Measurements from ENCODE around the gene VDAC2.

Gene VDAC2

DNA sequence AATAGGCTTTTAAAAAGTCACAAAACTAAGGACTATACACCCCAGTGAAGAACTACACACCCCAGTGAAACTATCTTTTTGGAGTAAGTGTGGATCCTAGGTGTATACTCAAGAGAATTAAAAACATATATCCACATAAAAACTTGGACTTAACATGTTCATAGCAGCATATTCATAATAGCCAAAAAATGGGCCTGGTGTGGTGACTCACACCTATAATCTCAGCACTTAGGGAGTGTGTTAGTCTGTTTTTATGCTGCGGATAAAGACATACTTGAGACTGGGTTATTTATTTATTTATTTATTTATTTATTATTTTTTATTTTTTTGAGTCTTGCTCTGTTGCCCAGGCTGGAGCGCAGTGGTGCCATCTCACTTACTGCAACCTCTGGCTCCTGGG, 44.1 kb downstream of the VDAC2 start:
- DNase-seq, result no peak

DNA sequence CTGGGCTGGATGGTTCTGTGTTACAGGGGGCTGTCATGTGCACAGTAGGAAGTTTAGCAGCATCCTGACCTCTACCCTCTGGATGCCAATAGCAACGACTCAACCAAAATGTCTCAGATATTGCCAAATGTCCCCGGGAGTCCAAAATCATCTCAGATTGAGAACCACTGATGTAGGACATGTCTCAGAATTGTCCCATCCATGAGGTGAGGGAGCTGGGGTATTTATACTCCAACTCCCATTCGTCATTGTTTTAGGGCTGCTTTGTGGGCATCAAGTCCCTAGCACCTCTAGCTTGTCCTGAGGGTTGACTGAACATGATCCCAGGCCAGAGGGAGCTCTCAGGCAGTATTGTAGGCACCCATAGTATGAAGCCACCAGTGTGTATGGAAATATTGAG, 50.4 kb downstream of the VDAC2 start:
- no peak for DNase-seq

DNA sequence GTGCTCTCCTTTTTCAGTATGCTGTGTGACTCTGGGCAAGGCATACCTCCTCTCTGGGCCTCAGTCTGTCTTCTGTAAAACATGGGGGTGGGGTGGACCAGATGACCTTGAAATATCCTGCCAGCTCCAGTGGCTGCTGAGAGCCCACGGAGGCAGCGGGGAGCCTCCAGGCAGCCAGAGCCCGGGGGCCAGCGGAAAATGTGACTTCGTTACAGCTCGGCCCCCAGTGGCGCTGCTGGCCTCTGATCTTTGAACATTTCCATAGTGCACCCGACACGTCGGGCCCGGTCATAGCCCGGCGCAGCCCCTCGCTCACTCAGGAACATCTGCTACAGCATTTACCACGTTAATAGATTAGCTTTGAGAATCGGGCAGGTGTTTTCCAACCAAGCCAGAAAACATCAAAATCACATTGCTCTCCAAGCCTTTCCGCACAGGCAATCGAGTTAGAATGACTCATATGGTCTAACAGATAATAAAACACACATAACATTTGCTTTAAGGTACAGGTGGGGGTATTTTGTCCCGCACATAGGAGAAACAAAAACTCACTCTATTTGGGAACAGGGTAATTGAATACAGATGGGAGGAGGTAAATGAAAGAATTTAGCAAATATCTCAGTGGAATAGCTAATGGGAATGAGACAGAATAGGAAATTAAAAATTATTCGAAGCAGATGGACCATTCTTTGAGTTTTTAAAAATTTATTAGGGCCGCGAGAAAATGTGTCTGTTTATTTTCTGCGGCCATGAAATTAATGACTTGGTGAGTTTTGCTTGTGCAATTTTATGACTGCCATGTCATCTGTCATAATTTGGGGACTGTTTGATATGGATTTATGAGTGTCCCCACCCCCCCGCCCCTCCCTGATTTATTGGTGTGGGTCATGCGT, 51.5 kb downstream of the VDAC2 start:
- no peak for DNase-seq

DNA sequence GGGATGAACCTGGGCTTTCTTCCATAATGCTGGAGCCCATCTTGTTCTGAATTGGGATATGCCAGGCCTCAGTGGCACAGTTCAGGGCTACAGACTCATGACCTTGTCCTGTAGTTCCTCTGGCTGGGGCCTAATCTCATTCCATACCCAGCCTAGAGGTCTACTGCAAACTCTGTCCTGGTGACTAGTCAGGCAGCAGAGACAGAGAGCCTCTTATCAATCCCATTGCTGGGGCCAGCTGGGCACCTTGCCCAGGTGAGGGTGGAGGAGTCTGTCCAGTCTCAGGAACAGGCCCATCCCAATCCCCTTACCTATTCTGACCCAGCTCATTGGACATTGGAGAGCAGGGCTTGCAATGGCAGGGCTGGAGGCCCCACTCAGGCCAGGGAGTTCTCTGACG, 53.2 kb downstream of the VDAC2 start:
- DNase-seq, result no peak

DNA sequence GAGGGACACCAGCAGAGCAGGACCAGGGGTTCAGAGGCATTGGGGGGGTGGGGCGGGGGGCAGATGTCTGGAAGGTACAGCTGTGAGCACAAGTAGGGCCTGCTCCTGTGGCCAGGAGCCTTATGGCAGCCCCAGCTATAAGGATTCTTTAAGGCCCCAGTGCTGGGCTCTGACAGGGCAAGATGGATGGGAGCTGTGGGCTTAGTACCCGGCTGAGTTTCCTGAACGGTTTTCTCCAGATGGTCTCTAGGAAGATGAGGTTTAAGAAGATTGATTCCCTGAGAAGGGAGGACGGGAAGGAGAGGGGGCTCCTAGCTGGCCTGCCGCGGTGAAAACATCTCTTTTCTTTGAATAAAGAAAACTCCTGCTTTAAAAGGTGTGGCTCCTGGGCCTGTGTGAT, 55.3 kb downstream of the VDAC2 start:
- DNase-seq, result no peak

DNA sequence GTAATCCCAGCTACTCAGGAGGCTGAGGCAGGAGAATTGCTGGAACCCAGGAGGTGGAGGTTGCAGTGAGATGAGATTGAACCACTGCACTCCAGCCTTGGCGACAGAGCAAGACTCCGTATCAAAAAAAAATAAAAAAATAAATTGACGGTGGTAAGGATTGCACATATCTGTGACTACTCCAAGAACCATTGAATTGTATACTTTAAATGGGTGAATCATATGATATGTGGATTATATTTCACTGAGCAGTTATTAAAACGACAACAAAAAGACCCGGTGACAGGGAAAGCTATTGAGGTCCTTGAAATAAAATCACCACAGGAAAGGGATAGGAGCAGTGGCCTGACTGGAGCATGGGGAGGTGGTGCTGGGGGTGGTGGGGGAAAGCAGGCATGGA, 56.3 kb downstream of the VDAC2 start:
- DNase-seq, result no peak

DNA sequence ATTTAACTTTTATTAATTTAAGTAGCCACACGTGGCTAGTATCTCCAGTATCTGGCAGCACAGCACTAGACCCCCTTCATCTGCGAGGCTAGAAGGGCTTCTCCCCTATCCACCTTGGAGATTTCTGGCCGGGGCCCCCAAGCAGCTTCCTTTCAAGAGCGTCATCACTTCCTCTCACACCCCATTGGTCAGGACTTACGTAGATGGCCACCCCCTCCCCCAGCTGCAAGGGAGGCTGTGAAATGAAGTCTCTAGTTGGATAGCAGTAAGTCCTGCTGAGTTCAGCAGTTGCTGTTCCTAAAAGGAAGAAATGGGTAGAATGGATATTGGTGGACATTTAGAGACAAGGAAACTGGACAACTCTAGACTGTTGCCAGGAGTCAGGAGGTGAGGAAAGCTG, 59.0 kb downstream of the VDAC2 start:
- peak; percentile 6 for DNase-seq

DNA sequence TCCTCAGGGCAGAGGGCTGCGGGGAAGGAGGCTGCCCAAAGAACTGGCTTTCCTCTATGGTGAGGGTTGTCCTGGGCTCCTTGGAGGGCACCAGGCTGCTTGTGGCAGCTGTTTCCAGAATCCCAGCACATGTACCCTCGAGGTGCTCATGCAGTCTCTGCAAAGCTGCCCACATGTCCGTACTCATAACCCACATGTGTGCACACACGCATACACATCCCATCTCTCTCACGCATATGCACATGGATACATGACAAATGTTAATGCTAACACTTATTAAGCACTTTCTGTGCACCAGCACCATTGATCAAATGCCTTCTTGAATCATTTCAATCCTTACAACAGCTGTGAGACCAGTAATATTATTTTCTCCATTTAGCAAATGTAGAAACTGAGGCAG, 61.5 kb downstream of the VDAC2 start:
- DNase-seq, result no peak

DNA sequence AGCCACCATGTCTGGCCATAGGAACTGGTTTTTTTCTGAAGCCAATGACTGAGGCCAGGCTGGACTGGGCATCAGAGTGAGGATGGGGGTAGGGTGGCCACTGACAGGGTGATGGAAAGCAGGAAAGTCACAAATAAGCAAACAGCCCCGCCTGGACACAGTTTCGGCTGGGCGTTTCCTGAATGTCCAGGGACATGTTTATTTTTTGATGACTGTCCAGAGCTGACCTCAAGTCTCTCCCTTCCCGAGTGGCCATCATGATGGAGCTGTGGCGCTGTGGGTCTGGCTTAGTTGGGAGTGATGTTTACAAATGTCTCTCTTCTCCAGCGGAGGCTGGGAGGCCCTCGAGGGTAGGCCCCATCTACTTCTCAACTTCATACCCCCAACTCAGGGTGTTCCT, 62.3 kb downstream of the VDAC2 start:
- no peak for DNase-seq

DNA sequence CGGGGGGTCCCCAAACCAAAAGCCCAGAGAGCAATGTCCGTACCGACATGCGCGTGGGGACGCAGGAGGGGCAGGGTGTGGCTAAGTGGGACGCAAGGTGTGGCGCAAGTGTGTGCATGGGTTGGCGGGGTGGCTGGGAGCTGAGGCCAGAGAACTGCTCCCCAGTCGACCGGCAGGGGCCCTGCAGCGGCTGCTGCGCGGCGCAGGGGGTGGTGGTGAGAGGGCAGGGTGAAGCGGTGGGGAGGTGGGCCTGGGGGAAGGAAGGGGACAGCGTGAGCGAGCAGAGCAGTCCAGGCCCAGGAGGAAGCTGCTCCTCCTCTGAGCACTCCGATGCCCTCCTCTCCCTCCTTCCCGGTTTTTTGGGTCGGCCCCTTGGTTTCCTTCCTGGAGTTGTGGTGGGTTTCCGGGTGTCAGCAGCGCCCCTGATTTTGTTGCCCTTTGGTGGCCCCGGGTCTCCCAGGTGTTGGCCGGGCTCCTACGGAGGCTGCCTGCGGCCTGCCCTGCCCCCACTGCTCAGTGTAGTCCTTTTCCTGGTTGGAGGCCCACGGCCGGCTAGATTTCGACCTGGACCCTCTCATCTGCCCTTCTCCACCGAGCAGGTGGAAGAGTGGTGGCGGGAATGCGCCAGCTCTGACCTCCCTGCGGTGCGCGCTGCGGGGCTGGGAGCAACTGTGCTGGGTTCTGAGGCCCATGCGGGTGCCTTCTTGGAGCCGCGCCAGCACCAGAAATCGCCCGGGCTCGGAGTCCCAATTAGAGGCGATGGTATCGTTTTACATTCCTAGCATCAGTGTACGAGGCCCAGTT, 65.7 kb downstream of the VDAC2 start:
- no peak for DNase-seq

DNA sequence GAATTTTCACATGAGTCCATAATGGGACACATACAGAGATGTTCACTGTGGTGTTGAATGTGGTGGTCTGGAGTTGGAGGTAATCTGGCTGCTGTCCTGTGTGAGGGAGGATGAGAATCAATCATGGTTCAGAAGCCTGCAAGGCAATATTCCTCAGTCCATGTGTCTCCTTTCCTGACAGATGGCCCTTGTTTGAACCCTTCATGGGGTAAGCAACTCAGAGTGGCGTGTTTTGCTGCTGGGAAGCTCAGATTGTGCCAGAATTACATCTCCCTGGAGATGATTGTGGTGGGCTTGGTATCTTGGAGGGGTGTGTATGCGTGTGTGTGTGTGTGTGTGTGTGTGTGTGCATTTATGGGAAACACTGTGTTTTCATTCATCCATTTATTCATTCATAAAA, 69.6 kb downstream of the VDAC2 start:
- no peak for DNase-seq
